Activated CD8-positive, alpha-beta memory T cell treated with anti-CD3 and anti-CD28 coated beads, Interleukin-2, amount 50 U/mL, for 24 hours (primary cell): Measurements from ENCODE around the gene KIF6.
"Not testable (repeated sequence)": the region's sequence is repeated elsewhere in the genome, so short reads cannot be mapped to it uniquely, and the experiment has no call there.

Source experiments
- DNase-seq: peaks from one replicate; pipeline ENCODE4 v3.0.0-alpha.2; 2020; ENCODE audit errors: extremely low read depth

Gene KIF6, protein sequence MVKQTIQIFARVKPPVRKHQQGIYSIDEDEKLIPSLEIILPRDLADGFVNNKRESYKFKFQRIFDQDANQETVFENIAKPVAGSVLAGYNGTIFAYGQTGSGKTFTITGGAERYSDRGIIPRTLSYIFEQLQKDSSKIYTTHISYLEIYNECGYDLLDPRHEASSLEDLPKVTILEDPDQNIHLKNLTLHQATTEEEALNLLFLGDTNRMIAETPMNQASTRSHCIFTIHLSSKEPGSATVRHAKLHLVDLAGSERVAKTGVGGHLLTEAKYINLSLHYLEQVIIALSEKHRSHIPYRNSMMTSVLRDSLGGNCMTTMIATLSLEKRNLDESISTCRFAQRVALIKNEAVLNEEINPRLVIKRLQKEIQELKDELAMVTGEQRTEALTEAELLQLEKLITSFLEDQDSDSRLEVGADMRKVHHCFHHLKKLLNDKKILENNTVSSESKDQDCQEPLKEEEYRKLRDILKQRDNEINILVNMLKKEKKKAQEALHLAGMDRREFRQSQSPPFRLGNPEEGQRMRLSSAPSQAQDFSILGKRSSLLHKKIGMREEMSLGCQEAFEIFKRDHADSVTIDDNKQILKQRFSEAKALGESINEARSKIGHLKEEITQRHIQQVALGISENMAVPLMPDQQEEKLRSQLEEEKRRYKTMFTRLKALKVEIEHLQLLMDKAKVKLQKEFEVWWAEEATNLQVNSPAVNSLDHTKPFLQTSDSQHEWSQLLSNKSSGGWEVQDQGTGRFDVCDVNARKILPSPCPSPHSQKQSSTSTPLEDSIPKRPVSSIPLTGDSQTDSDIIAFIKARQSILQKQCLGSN

DNA sequence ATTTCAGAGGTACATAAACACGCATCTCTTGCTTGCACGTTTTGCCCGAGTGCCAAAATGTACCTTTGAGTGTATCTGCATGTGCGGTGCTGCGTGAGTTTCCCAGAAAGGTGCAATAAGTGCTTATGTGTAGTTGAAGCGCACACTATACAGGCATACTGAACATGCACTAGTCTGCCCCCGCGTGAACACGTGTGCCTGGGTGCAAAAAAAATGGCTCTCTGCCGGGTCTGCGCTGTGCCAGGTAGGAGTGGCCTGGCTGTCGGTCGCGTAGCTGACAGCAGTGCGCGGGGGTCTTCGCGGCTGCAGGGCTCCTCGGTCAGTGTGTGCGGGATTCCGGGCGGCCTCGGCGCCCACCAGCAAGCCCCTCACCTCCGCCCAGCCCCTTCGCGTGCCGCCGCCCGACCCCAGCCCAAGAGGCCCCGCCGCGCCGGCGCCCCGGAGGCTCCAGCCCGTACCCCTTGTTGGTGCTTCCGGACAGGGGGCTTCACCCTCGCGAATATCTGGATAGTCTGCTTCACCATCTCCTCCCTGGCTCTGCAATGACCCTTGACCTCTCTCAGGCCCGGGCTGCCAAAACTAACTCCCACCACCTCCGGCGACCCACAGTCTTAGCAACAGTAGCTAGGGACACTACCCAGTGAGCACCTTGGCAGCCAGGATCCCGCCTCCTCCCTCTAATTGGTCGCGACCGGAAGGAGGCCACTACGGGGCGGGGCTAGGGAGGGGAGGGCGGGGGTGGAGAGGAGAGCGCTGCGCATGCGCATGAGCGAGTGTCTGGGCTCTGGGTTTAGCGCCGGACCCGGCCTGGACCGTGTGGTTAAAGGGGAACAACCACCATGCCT, at the start of gene KIF6:
KIF6 (minus strand) TSS at position 622 of the 845 bp plus-strand sequence; CDS start at position 524, 98 bp downstream.
- DNase-seq, result peak; percentile 46

DNA sequence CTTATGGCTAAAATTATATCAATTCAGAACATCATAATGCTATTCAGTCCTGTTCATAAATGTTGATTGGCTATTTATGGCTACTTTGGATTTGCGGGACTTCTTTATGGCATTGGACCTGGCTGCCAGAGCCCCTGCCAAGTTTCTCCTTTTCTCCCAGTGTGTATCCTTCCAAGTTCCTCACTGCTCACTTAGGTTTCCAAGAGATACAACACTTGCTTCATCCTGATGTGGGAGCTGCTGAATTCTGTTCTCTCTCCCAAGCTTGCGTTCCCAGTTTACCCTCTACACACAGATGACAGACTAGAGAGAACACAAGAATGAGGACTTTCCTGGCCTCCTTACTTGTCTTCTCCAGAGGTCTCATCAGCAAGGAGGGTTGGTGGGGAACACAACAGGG, 48.6 kb upstream of the KIF6 start:
- DNase-seq, result no peak

DNA sequence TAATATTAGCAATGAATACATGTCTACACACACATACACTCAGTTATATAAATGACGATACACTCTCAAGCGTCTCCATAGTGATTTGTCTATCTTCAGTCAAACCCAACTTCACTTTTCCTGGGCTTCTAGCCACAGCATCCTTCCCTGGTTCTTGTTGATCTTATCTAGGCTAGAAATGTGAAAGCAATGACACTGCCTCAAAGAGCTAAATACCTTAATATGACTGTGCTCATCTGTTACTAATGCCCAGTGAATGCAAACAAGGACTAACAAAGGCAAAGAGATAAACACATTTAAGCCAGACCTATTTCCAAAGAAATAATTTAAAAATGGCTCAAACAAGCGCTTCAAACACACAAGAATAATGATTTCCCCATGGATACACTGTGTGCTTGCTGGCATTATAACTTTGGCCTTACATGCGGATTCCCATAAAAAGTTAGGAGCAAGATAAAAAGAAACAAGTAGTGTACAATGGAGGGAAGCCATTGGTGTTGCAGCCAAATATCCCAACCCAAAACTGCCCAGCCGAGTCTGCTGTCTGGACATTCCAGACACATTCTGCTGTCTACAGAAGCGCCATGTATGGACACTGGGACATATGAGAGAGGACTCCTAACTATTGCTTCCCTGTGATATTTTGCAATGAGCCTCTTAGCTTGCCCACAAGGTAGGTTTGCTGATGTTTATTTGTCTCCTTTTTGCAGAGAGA, 47.5 kb upstream of the KIF6 start:
- DNase-seq, result no peak

DNA sequence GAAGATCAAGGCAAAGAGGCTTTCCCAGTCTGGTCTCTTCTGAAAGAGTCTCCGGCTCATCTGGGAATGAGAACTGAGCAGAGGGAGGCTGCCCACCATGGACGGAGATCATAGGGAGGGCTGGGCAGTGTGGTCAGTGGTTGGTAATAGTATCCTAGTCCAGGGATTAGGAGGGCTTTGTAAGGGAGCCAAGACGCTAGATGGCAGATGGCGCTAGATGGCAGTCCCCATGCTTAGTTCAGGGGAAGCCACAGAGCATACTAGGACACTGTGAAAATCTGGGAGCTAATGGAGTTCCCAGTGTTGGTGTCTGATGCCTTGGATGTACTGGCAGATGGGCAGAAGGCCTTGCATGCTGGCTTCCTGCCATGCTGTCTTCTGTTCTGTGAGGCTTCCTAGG, 45.2 kb upstream of the KIF6 start:
- no peak for DNase-seq

DNA sequence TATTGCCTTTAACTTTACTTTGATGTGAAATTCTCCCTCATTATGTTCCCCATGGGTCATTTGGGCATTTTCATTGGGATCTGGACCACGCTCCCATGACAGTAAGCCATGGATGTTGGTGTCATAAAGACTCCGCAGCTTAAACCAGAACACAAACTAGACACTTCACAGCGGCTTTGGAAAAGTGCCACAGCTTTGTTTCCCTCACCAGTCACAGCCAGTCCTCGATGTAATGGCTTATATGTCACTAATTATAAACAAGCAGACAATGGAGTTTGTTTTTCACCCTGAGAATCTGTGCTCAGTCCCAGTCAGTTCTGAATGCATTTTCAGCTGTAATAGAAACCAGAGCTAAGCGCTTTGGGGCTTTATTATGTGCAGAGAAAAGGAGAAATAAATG, 43.8 kb upstream of the KIF6 start:
- DNase-seq, result no peak

DNA sequence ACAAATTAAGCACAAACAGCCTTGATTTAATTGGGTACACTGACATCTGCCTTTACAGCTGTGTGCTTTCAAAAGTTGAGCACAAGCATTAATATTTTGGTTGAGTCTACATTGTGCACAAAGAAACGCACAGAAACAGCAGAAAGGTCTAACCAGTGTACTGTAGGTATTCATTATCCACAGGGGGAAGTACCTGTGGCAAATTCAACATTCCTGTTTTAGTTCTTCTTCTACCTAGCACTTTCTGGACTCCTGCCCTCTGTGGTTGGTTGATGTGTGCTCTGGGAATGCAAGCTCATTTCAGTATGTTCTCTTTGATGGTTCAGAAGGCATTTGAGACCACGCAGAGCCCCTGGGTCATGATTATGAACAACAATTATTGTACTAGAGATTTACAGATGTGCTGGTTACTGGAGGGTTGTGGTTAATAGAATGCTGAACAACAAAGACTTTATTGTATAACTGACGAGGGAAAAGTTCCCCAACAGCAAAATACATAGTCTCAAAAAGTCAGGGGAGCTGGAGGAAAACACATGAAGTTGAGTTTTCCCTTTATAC, 40.4 kb upstream of the KIF6 start:
- no peak for DNase-seq

DNA sequence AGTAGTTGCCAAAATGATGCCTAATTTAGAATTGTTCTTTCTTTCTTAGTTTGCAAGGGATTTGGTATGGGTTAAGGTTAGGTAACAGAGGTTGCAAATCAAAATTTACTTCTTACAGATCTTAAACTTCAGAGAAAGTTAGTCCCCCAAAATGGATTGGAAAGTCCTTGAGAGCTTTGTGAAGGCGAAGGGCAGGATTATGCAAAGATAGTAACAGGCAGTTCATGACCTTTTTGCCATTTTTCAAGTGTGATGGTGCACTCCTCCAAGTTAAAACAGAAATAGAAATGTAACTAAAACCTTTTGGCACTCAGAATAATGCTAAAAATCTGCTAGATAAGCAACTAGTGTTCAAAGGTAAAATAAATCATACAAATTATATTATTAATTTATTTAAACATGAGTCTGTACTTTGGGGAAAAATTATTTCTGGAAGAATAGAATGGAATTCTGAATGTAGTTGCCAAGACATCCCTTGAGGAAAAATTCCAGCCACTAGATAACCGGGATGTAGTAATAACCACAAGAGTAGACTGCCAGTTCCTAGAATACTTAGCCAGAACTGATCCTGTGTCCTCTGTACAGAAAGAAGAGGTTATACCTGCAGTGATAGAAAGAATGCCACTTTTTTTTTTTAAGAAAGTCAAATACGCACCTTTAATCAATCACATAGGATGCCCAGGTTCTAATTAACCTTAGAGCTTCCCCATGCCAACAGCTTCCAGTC, 35.2 kb upstream of the KIF6 start:
- no peak for DNase-seq

DNA sequence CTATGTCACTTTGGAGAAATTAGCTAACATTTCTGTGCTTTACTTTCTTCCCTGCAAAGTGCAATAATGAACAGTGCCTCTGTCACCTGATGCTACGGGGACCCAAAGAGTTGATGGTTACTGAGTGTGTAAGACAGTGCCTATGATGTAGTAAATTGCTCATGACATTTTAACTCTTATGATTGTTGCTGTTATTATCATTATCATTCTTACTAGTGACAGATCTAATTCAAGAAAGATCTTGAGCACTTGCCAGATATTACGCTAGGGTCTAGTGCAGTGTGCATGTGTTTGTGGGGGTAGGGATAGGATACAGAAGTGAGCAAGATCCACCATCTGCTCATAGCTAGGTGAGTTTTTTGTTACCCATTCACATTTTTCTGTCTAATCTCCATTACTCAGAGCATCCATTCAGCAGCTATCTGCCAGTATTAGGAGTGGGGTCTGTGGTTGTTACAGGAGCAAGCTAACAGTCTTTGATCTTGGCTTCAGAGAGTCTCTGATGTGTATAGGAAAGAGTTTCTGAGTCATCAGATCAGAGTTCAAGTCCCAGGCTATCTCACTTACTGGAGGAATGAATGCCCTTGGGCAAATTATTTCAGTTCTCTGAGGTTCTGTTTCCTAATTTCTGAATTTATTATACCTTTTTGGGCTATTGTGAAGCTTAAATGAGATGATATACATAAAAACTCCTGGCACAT, 33.8 kb upstream of the KIF6 start:
- no peak for DNase-seq

DNA sequence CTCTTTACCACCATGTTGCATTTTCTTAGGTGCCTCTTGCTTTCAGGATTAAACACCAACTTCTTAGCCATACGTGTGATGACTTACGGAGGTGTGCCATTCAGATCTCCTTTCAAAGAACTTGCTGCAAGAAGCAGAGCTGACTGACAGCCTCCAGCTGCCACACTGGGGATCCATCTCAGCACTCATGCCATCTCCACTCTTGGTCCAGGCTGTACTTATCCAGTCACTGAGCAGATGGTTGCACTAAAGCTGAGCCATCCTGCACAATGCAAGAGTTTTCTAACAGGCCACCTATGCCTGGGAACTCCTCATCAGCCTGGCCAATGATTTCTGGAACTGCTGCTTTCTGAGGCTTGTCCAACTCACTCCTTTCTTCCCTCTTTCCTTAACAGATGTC, 31.4 kb upstream of the KIF6 start:
- no peak for DNase-seq

DNA sequence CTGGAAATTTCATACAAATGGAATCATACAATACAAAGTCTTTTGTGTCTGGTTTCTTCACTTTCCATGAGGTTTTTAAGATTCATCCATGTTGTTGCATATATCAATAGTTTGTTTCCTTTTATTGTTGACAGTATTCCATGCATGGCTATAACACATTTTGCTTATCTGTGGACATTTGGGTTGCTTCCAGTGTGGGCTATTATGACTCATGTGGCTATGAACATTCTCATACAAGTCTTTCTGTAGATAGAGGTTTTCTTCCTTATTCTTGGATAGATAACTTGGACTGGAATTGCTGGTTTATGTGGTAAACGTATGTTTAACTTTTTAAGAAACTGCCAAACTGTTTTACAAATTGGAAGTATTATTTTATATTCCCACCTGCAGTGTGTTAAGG, 30.0 kb upstream of the KIF6 start:
- DNase-seq, result no peak

DNA sequence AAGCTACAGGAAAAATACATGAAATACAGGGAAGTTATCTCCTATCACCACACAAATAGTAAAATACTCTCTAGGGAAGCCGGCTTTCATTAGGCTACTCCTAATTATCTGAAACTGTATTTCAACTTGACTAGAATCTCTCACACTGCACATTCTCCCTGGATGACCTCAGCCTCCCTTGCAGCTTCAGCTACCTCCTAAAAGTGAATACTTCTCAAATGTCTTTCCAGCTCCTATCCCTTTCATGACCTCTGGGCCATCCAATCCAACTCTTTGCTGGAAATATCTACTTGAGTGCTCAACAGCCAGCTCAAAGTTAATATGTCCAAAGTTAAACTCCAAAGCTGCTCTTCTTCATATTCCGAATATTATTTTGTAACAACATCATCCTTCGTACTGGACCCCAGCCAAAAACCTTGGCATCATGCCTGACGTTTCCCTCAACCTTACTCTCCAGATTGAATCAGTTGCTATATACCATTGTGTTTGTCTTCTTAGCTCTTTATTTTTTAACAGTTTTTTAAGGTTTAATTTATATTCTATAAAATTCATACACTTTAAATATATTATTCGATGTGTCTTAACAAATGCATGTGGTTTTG, 29.4 kb upstream of the KIF6 start:
- no peak for DNase-seq

DNA sequence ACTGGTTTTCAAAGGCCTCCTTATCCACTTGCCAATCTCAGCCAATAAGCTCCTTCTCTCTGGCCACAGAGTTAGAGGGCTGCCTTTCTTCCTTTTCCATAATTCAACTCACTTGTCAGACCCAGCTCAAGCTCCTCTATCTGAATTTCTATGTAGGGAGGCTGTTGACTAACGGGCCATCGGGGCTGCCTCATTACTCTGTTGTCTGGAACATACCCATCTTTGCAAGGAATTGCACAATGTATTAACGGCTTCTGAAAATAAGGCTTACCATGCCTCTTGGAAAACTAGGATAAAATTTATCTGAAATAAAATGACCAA, 28.5 kb upstream of the KIF6 start:
- no peak for DNase-seq

DNA sequence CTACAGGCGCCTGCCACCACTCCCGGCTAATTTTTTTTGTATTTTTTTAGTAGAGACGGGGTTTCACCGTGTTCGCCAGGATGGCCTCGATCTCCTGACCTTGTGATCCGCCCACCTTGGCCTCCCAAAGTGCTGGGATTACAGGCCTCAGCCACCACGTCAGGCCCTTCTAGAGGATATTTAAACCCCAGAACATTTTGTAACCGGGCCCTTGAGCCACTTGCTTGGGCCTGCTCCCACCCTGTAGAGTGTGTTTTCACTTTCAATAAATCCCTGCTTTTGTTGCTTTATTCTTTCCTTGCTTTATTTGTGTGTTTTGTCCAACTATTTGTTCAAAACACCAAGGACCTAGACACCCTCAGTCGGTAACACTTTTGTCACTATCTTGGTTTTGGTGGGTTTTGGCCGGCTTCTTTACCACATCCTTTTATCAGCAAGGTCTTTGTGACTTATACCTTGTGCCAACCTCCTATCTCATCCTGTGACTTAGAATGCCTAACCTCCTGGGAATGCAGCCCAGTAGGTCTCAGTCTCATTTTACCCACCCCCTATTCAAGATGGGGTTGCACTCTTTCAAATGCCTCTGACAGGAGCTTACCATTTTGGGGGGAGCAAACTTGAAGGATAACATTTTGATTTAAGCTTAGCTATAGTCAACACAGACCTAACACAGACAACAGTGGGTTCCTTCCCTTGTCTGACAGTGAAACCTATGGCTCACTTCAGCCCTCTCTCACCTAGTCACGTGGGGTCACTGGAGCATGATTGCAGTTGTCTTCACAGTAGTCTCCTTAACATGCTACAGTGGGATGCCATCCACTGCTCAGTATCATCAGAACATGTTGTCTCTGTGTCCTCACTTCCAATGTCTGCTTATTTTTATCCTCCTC, 27.9 kb upstream of the KIF6 start:
- no peak for DNase-seq

DNA sequence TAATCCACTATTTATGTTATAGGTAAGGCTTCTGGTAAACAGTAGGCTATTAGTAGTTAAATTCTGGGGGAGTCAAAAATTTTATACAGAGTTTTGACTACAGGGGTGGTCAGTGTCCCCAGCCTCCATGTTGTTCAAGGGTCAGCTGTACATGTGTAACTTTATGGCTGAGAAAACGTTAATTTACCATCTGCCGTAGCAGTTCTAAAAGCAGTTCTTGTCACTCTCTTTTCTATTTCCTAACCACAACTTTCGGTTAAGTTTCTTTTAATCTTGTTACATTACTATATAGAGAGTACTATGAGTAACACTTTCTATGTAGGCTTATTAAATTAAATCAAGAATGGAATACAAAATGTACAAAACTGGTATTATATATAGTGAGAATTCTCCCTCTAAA, 21.6 kb upstream of the KIF6 start:
- no peak for DNase-seq

DNA sequence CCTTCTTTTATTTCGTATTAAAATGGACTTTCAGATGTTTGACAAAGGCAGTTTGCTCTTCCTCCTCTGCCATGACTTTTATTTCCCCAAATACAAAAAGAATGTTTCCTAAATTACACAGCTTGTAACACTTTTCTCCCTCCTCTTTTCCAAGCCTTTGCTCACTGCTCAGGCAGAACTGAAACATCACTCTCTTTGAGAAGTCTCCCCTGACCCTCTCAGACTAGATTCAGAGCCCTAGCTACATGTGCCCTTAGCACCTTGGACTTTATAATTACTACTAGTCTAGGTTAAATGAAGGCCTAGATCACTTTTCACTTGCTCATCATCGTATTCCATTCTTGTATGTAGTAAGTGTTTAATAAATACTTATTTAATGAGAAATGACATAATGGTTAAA, 8.5 kb upstream of the KIF6 start:
- no peak for DNase-seq

DNA sequence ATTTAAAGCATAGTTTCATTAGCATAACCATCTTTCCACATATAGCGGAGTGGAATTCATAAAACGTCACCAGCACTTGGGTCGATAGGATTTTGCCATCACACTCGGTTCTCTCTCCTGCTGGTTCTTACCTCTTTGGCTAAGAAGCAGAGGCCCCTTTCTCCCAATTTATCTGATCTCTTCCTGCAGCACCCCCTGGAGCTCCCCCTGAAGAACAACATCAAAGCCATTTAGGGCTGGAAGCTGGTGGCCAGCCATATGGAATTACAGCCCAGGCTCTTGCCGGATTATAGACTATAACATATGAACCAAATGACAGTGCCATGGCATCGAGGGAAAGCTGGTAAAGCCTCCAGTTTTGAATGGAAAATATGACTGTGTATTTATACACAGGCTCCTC, 6.4 kb upstream of the KIF6 start:
- DNase-seq, result no peak

DNA sequence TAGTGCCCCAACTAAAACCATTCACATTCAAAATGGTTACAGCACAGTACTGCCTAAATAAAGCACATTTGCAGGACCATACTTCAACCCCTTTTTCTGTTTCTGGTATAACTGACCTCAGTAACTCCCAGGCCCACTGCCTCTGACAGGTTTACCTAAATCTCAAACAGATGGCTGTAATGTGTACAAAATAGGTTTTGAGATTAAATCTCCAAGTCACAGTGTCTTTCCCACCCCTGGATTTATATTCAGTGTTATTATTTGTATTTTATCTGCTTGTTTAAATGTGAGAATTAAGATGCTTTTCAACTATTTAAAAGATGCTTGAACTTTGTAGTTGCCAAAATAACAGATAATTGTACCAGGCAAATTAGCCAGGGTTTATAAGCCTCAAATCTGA, 4.7 kb upstream of the KIF6 start:
- no peak for DNase-seq

DNA sequence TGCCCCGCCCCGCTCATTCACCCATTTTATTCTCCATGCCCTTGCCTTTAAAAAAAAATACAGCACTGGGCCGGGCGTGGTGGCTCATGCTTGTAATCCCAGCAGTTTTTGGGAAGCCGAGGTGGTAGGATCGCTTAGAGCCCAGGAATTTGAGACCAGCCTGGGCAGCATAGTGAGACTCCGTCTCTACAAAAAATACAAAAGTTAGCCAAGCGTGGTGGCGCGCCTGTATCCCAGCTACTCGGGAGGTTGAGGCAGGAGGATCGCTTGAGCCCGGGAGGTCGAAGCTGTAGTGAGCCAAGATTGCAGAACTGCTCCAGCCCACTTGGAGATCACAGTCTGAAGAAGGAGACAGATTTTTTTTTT, 407 bp upstream of the KIF6 start:
- DNase-seq, result no peak

DNA sequence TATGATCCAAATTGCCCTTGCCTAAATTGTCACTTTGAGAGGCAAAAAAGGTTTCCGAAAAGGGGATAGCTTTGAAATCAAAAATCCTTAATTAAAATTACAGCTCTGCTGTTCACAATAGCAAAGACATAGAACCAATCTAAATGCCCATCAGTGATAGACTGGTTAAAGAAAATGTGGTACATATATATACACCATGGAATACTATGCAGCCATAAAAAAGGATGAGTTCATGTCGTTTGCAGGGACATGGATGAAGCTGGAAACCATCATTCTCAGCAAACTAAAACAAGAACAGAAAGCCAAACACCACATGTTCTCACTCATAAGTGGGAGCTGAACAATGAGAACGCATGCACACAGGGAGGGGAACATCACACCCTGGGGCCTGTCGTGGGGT, 1.9 kb downstream of the KIF6 start:
- DNase-seq, result not testable (repeated sequence)
